IMR-90 (cell line): ENCODE data around the gene RAB3C. TPM values are rescaled to one million over a fixed set of nuclear protein-coding genes. Genes with fewer than 3 reads are reported as not detected.

Source experiments
- ATAC-seq: fragments of 200-7000 bp; cut with Tn5 transposase; 2 replicates; pipeline ENCODE4 v1.9.1; 2020; ENCODE audit warnings: low read depth, mild to moderate bottlenecking, moderate library complexity
- BruUV-seq: library from RNA; stranded (reverse); fragments of 400-500 nt; replicated peaks from 2 replicates; lab custom pipeline; 2021; lab: Mats Ljungman, UMichigan
- CTCF ChIA-PET: fragments of 300-600 bp; formaldehyde crosslinking; extraction: SDS; loops from one replicate; lab custom pipeline; 2021; ENCODE audit warnings: antibody characterized with exemption; lab: Yijun Ruan, JAX
- POLR2A ChIA-PET: fragments of 300-600 bp; sonication (Branson Sonifier 250); formaldehyde crosslinking; loops from one replicate; lab custom pipeline; 2022; ENCODE audit warnings: antibody characterized with exemption; ENCODE audit not compliant: unreplicated experiment; lab: Charles Lee
- DNase-seq: peaks from one replicate; pipeline ENCODE4 v3.0.0; 2013
- H2AFZ ChIP-seq: replicated peaks from 2 replicates; pipeline ENCODE3; 2013; ENCODE audit warnings: low read length, mild to moderate bottlenecking; ENCODE audit not compliant: poor library complexity
- H2AK5ac ChIP-seq: 2 replicates; pipeline ENCODE4 v1.6.1; 2013; ENCODE audit warnings: low read depth, low read length, inconsistent platforms
- H2AK9ac ChIP-seq: replicated peaks from 2 replicates; pipeline ENCODE3; 2013; ENCODE audit warnings: mild to moderate bottlenecking, low read depth, low read length, moderate library complexity; ENCODE audit not compliant: poor library complexity
- H2BK120ac ChIP-seq: 2 replicates; pipeline ENCODE4 v1.6.1; 2013; ENCODE audit warnings: low read depth, low read length, inconsistent platforms
- H2BK15ac ChIP-seq: 3 replicates; pipeline ENCODE4 v1.6.1; 2013; ENCODE audit warnings: low read depth, low read length, inconsistent platforms
- H2BK20ac ChIP-seq: 2 replicates; pipeline ENCODE4 v1.6.1; 2013; ENCODE audit warnings: low read depth, mild to moderate bottlenecking, inconsistent platforms, low read length, moderate library complexity
- H2BK5ac ChIP-seq: 2 replicates; pipeline ENCODE4 v1.6.1; 2013; ENCODE audit warnings: mild to moderate bottlenecking, low read depth, low read length, inconsistent platforms; ENCODE audit not compliant: poor library complexity, severe bottlenecking
- H3K14ac ChIP-seq: replicated peaks from 2 replicates; pipeline ENCODE4 v1.6.1; 2013; ENCODE audit warnings: low read depth, low read length, inconsistent platforms
- H3K18ac ChIP-seq: 2 replicates; pipeline ENCODE4 v1.6.1; 2013; ENCODE audit warnings: low read depth, low read length, control low read depth
- H3K23ac ChIP-seq: 2 replicates; pipeline ENCODE4 v1.6.1; 2013; ENCODE audit warnings: low read depth, low read length, inconsistent platforms
- H3K27ac ChIP-seq: 2 replicates; pipeline ENCODE4 v1.5.1; 2013; ENCODE audit warnings: mild to moderate bottlenecking, control low read depth, low read length; ENCODE audit not compliant: insufficient read depth
- H3K27me3 ChIP-seq: 2 replicates; pipeline ENCODE4 v1.6.1; 2013; ENCODE audit warnings: low read length; ENCODE audit not compliant: control insufficient read depth, insufficient read depth
- H3K36me3 ChIP-seq: 2 replicates; pipeline ENCODE4 v1.6.1; 2013; ENCODE audit warnings: low read length, mixed read lengths; ENCODE audit not compliant: control insufficient read depth, insufficient read depth
- H3K4ac ChIP-seq: 2 replicates; pipeline ENCODE4 v1.6.1; 2013; ENCODE audit warnings: low read depth, low read length, inconsistent platforms
- H3K4me1 ChIP-seq: 2 replicates; pipeline ENCODE4 v1.6.1; 2013; ENCODE audit warnings: low read length, mixed read lengths; ENCODE audit not compliant: control insufficient read depth, insufficient read depth
- H3K4me2 ChIP-seq: 2 replicates; pipeline ENCODE4 v1.6.1; 2013; ENCODE audit warnings: low read depth, mild to moderate bottlenecking, control low read depth, low read length, moderate library complexity
- H3K4me3 ChIP-seq: 2 replicates; pipeline ENCODE4 v1.5.1; 2013; ENCODE audit warnings: low read depth, mild to moderate bottlenecking, control low read depth, low read length, moderate library complexity; ENCODE audit not compliant: insufficient read depth
- H3K56ac ChIP-seq: 2 replicates; pipeline ENCODE4 v1.6.1; 2013; ENCODE audit warnings: low read length, inconsistent platforms; ENCODE audit not compliant: insufficient read depth; ENCODE audit errors: extremely low read depth
- H3K79me1 ChIP-seq, 2 experiments: 2 replicates each; pipeline ENCODE4 v1.6.1; 2013; ENCODE audit warnings: low read length in 2 of 2, inconsistent platforms in 1 of 2, low read depth in 1 of 2
- H3K9ac ChIP-seq: 2 replicates; pipeline ENCODE4 v1.6.1; 2013; ENCODE audit warnings: low read depth, low read length, control low read depth
- H3K9me1 ChIP-seq: 2 replicates; pipeline ENCODE4 v1.6.1; 2013; ENCODE audit warnings: low read length, inconsistent platforms; ENCODE audit not compliant: insufficient read depth
- H3K9me3 ChIP-seq: 2 replicates; pipeline ENCODE4 v1.6.1; 2013; ENCODE audit warnings: low read length; ENCODE audit not compliant: control insufficient read depth, insufficient read depth
- H4K20me1 ChIP-seq: 2 replicates; pipeline ENCODE4 v1.6.1; 2013; ENCODE audit warnings: low read length, inconsistent platforms; ENCODE audit not compliant: insufficient read depth
- H4K5ac ChIP-seq: 2 replicates; pipeline ENCODE4 v1.6.1; 2013; ENCODE audit warnings: mild to moderate bottlenecking, low read depth, low read length, control low read depth
- H4K8ac ChIP-seq, 2 experiments: 2 replicates each; pipeline ENCODE4 v1.6.1; 2013; ENCODE audit warnings: low read depth in 2 of 2, low read length in 2 of 2, control low read depth in 1 of 2, inconsistent platforms in 1 of 2
- H4K91ac ChIP-seq: 2 replicates; pipeline ENCODE4 v1.6.1; 2013; ENCODE audit warnings: low read depth, low read length, inconsistent platforms; ENCODE audit not compliant: insufficient read depth
- BHLHE40 ChIP-seq: fragments of 150-350 bp; IDR thresholded peaks from 2 replicates; pipeline ENCODE4 v1.6.1; 2016; ENCODE audit warnings: mild to moderate bottlenecking, low read depth, low read length
- CEBPB ChIP-seq: IDR thresholded peaks from 2 replicates; pipeline ENCODE4 v1.6.1; 2012; ENCODE audit warnings: low read depth, low read length, improper control_type of control experiment
- CHD1 ChIP-seq: IDR thresholded peaks from 2 replicates; pipeline ENCODE4 v1.6.1; 2012; ENCODE audit warnings: low read depth, low read length, improper control_type of control experiment
- CTCF ChIP-seq: conservative IDR thresholded peaks from 2 replicates; pipeline ENCODE4 v1.5.1; 2012; ENCODE audit warnings: mild to moderate bottlenecking, low read depth, low read length, improper control_type of control experiment
- ELK1 ChIP-seq: fragments of 150-350 bp; IDR thresholded peaks from 2 replicates; pipeline ENCODE4 v1.6.1; 2016; ENCODE audit warnings: low read depth, mild to moderate bottlenecking, low read length, moderate library complexity, borderline replicate concordance
- FOS ChIP-seq: fragments of 150-350 bp; IDR thresholded peaks from 2 replicates; pipeline ENCODE4 v1.6.1; 2016; ENCODE audit warnings: low read depth, low read length
- MAFK ChIP-seq: IDR thresholded peaks from 2 replicates; pipeline ENCODE4 v1.6.1; 2012; ENCODE audit warnings: low read depth, low read length, improper control_type of control experiment
- MXI1 ChIP-seq: IDR thresholded peaks from 2 replicates; pipeline ENCODE4 v1.6.1; 2012; ENCODE audit warnings: low read depth, mild to moderate bottlenecking, low read length, moderate library complexity, borderline replicate concordance
- NFE2L2 ChIP-seq: fragments of 150-350 bp; IDR thresholded peaks from 2 replicates; pipeline ENCODE4 v1.6.1; 2016; ENCODE audit warnings: low read depth, mild to moderate bottlenecking, low read length
- POLR2A ChIP-seq: IDR thresholded peaks from 2 replicates; pipeline ENCODE4 v1.6.1; 2012; ENCODE audit warnings: mild to moderate bottlenecking, low read depth, low read length
- RAD21 ChIP-seq: IDR thresholded peaks from 2 replicates; pipeline ENCODE4 v1.6.1; 2012; ENCODE audit warnings: low read length, improper control_type of control experiment
- RCOR1 ChIP-seq: IDR thresholded peaks from 2 replicates; pipeline ENCODE4 v1.6.1; 2012; ENCODE audit warnings: mild to moderate bottlenecking, low read length, improper control_type of control experiment; ENCODE audit not compliant: insufficient replicate concordance
- RFX5 ChIP-seq: IDR thresholded peaks from 2 replicates; pipeline ENCODE4 v1.8.0; 2012; ENCODE audit warnings: low read depth, mild to moderate bottlenecking, low read length, moderate library complexity
- SMC3 ChIP-seq: fragments of 150-350 bp; IDR thresholded peaks from 2 replicates; pipeline ENCODE4 v1.6.1; 2016; ENCODE audit warnings: low read depth, mild to moderate bottlenecking, antibody characterized with exemption, low read length, moderate library complexity
- USF2 ChIP-seq: fragments of 150-350 bp; IDR thresholded peaks from 2 replicates; pipeline ENCODE4 v1.6.1; 2017; ENCODE audit warnings: mild to moderate bottlenecking, antibody characterized with exemption, low read length, low read depth
- WGBS, 2 experiments: methylation state at CpG; one replicate each; pipeline versions ENCODE4 v1.1.5 to v1.1.7; 2013; ENCODE audit warnings: missing lambda C conversion rate in 2 of 2; ENCODE audit not compliant: insufficient read length in 1 of 2; ENCODE audit errors: extremely low coverage in 2 of 2; 5-methylcytosine and 5-hydroxymethylcytosine counted together
- dilution Hi-C: fragments of 300-500 bp; cut with HindIII; formaldehyde crosslinking; loops from one replicate; pipeline ENCODE4 v1.14.3; 2018; ENCODE audit warnings: low sequenced_read_pairs; ENCODE audit not compliant: unreplicated experiment
- in situ Hi-C: fragments of 300-500 bp; cut with MboI; formaldehyde crosslinking; loops from 3 replicates; pipeline ENCODE4 v1.14.3; 2019; ENCODE audit warnings: low sequenced_read_pairs, inconsistent platforms, mixed read lengths
- intact Hi-C: fragments of 100-400 bp; cut with micrococcal nuclease; formaldehyde crosslinking; loops from 2 replicates; pipeline ENCODE4 v1.10.0; 2022
- polyA plus RNA-seq, 3 experiments: library from polyadenylated mRNA; depleted of rRNA; stranded (reverse); fragments of >200 nt; gene quantifications; 2 replicates each; pipeline ENCODE4 v1.2.3, GENCODE V29; 2012; ENCODE audit warnings: low replicate concordance in 1 of 3
- total RNA-seq: library from RNA; depleted of rRNA; stranded (reverse); fragments of >200 nt; gene quantifications from 2 replicates; pipeline ENCODE4 v1.2.3, GENCODE V29; 2012

RAB3C gene
- total and polyA plus RNA-seq, 2 of the 4 experiments (the other 2 are of a cell fraction), result not detected

GRCh38 chr5:58736214-58736613, 153.3 kb downstream of the RAB3C start:
- Histone ChIP-seq H3K27ac (no peak overlapping the region), H3K79me1 (no peaks in the 10 kb centered on the region), H2AK5ac (no peak overlapping the region), H3K27me3 (no peaks in the 10 kb centered on the region), H3K56ac (no peak overlapping the region), H3K4me1 (no peaks in the 10 kb centered on the region), H3K4me2 (no peak overlapping the region), H3K4me3 (no peak overlapping the region), H2AFZ (no peak overlapping the region), H2BK20ac (no peak overlapping the region), H3K36me3 (no peaks in the 10 kb centered on the region), H3K9ac (no peak overlapping the region), H3K18ac (no peak overlapping the region), H2AK9ac (no peak overlapping the region), H2BK5ac (no peak overlapping the region), H4K20me1 (no peaks in the 10 kb centered on the region), H4K91ac (no peak overlapping the region), H2BK120ac (no peak overlapping the region), H3K4ac (no peak overlapping the region), H4K5ac (no peak overlapping the region), H4K8ac (no peak overlapping the region), H2BK15ac (no peak overlapping the region), H3K9me1 (no peaks in the 10 kb centered on the region), H3K23ac (no peak overlapping the region), H3K14ac (no peak overlapping the region), H3K9me3 (no peaks in the 10 kb centered on the region)
- CTCF ChIA-PET, result no interaction called here
- DNase-seq (no peak), ATAC-seq (no peak)
- POLR2A ChIA-PET, result no interaction called here
- in situ Hi-C loops (no loop called here), intact Hi-C loops (no loop called here), dilution Hi-C loops (no loop called here)
- TF ChIP-seq USF2 (no peak), RFX5 (no peak), ELK1 (no peak), MAFK (no peak), CHD1 (no peak), SMC3 (no peak), RCOR1 (no peak), CEBPB (no peak), FOS (no peak), NFE2L2 (no peak), CTCF (no peak), MXI1 (no peak), POLR2A (no peak), BHLHE40 (no peak), RAD21 (no peak)
- no TSS peak for BruUV-seq
- WGBS, 2 experiments, result 63% methylated on average over 3 of the region's 5 CpGs; no CpG with 5 or more reads in 1 of the 2 experiments
